Stimulated activated CD4-positive, alpha-beta T cell treated with anti-CD3 and anti-CD28 coated beads, Interleukin-1b, Interleukin-23, amount 100 ng/mL, for 1 hour (primary cell): ENCODE data around the gene MORC3.
"Not testable (repeated sequence)": the region's sequence is repeated elsewhere in the genome, so short reads cannot be mapped to it uniquely, and the experiment has no call there.

Experiments
- DNase-seq, 2 donors: peaks; one replicate each; pipeline ENCODE4 v3.0.0-alpha.2; 2020; ENCODE audit warnings: low read depth in 2 of 2

MORC3 gene

GRCh38 chr21:36322083-36322424 lies 2.1 kb downstream of the MORC3 start:
- DNase-seq, result no peak

GRCh38 chr21:36323032-36323431 lies 3.0 kb downstream of the MORC3 start:
- no peak for DNase-seq

GRCh38 chr21:36325373-36326010 lies 5.5 kb downstream of the MORC3 start:
- DNase-seq, result no peak

GRCh38 chr21:36330904-36331303 lies 10.9 kb downstream of the MORC3 start:
- DNase-seq, result no peak

GRCh38 chr21:36337099-36337509 lies 17.1 kb downstream of the MORC3 start:
- DNase-seq, result no peak

GRCh38 chr21:36338975-36339374 lies 19.0 kb downstream of the MORC3 start:
- DNase-seq, result no peak

- not testable (repeated sequence) for DNase-seq
Observed at GRCh38 chr21:36342581-36342980, 22.6 kb downstream of the MORC3 start.

- DNase-seq, result no peak
Observed at GRCh38 chr21:36344931-36345330, 24.9 kb downstream of the MORC3 start.

GRCh38 chr21:36347278-36347961 lies 27.4 kb downstream of the MORC3 start:
- DNase-seq, result no peak

GRCh38 chr21:36347962-36348328 lies 27.9 kb downstream of the MORC3 start:
- DNase-seq, result no peak

- no peak for DNase-seq
Observed at GRCh38 chr21:36349315-36349714, 29.3 kb downstream of the MORC3 start.

- no peak for DNase-seq
Observed at GRCh38 chr21:36350282-36350910, 30.4 kb downstream of the MORC3 start.

- DNase-seq, result no peak
Observed at GRCh38 chr21:36354918-36355680, 35.1 kb downstream of the MORC3 start.

- DNase-seq, result no peak
Observed at GRCh38 chr21:36355868-36356267, 35.9 kb downstream of the MORC3 start.

GRCh38 chr21:36359185-36359584 lies 39.2 kb downstream of the MORC3 start:
- no peak for DNase-seq

GRCh38 chr21:36369064-36369685 lies 49.2 kb downstream of the MORC3 start:
- DNase-seq, result no peak

- no peak for DNase-seq
Observed at GRCh38 chr21:36375994-36376393, 56.0 kb downstream of the MORC3 start.

- no peak for DNase-seq
Observed at GRCh38 chr21:36377391-36377842, 57.4 kb downstream of the MORC3 start.

- no peak for DNase-seq
Observed at GRCh38 chr21:36379251-36379650, 59.3 kb downstream of the MORC3 start.

- no peak for DNase-seq
Observed at GRCh38 chr21:36381841-36382589, 62.0 kb downstream of the MORC3 start.

GRCh38 chr21:36382722-36383121 lies 62.7 kb downstream of the MORC3 start:
- DNase-seq, result not testable (repeated sequence)
